HG03064 (cell line): Measurements from ENCODE around the gene CBFA2T2.
A peak's percentile ranks its signal among the peaks of the same experiment; 100 is the strongest.
"Not testable (repeated sequence)": the region's sequence is repeated elsewhere in the genome, so short reads cannot be mapped to it uniquely, and the experiment has no call there.

Experiments
- ATAC-seq: cut with Tn5 transposase; IDR thresholded peaks from one replicate; pipeline ENCODE4 v1.9.1; 2021; ENCODE audit warnings: low read depth; ENCODE audit not compliant: unreplicated experiment

The CBFA2T2 gene

DNA sequence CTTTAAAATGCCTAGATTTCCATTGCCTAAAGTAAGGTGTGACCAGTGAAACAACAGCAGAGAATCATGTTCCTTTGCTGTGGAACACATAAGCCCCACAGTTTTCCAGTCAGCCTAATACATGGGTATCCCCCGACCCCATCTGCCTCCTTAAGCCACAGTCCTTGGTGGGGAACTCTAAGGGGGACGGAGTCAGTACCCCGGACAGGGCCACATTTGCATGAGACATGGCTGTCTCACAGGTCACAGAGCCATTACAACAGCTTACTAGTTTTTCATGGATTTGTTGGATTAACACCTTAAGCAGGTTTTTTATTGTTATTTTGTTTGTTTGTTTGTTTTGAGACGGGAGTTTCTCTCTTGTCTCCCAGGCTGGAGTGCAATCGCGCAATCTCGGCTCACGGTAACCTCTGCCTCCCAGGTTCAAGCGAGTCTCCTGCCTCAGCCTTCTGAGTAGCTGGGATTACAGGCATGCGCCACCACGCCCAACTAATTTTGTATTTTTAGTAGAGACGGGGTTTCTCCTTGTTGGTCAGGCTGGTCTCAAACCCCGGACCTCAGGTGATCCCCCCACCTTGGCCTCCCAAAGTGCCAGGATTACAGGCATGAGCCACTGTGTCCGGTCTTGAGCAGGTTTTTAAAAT is 157.2 kb downstream of the CBFA2T2 start:
- ATAC-seq: not testable (repeated sequence)

DNA sequence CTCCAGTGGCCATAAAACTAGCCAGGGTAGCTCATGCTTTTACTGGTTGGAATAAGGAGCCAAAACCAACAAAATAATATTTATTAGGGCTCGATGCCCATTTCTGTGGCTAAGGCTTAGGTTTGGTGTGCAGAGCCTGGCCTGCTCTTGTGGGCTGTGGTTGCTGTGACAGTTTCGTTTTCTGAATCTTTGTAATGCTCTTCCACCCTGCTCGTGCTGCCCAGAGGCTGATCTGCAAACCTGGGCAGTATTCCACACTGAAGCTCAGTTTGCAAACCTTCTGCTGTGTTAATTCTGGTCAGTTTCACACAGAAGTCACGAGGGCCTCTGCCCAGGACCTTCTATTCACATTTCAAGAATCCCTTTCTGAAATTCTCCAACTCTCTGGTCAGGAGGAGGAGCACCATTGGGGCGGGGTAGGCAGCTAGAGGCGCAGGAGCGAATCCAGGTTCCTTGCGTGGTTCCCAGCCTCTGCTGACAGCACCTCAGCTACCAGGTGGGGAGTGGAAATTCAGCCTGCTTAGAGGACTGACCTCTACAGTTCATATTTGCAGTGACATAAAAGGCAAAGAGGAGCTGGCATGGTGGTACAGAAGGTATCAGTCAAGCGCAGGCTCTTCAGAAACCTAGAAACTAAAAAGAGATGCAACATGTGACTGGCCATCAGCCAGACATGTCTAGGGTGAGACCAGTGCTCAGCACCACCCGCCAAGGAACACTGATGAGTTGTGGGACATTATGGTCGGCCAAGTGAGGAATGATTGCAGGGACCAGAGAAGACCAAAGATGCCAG is 157.9 kb downstream of the CBFA2T2 start:
- ATAC-seq: peak; percentile 58

GRCh38 chr20:33648396-33649004 is 158.6 kb downstream of the CBFA2T2 start:
- ATAC-seq: no peak

DNA sequence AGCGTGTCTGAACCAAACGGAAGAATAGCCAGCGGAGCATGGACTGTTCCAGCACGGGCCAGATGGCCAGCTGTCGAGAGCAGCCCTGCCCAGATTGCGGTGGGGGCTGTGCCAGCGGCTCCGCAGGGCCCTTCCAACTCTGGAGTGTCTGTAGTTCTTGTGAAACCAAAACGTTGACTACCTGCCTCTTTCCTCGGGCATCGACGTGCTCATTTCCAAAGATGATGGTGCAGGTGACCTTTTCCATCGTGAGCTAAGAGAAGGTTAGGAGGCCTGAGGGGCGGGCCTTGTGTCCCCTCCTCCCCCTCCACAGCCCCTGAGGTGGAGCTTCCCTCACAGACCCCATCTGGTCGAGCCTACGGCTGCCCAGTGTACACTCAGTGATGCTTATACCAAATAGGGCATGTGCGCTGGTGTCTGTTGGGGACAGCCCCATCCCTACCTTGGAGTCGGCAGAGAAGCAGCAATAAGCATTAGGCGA is 159.3 kb downstream of the CBFA2T2 start:
- no peak for ATAC-seq

- ATAC-seq: no peak
Measured at GRCh38 chr20:33650111-33650752, 160.3 kb downstream of the CBFA2T2 start.

- ATAC-seq: no peak
Measured at GRCh38 chr20:33650753-33651561, 161.1 kb downstream of the CBFA2T2 start.

DNA sequence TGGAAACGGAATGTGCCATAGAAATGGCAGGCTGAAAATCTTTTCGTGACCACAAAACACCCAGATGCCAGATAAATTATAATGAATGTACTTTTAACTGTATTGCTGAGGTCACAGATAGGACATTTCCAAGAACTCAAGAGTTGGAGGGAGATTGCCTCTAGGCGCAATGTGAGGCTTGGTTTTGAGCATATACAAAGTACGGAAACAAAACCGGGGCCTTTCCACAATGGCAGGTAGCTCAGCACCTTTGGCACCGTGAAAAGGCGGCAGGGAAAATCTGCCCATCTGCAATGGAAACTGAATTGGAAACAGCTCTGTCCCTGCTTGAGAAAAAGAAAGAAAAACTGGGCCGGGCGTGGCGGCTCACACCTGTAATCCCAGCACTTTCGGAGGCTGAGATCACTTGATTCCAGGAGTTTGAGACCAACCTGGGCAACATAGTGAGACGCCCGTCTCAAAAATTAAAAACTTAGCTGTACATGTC is 161.7 kb downstream of the CBFA2T2 start:
- no peak for ATAC-seq

GRCh38 chr20:33653218-33653899 is 163.5 kb downstream of the CBFA2T2 start:
- no peak for ATAC-seq

DNA sequence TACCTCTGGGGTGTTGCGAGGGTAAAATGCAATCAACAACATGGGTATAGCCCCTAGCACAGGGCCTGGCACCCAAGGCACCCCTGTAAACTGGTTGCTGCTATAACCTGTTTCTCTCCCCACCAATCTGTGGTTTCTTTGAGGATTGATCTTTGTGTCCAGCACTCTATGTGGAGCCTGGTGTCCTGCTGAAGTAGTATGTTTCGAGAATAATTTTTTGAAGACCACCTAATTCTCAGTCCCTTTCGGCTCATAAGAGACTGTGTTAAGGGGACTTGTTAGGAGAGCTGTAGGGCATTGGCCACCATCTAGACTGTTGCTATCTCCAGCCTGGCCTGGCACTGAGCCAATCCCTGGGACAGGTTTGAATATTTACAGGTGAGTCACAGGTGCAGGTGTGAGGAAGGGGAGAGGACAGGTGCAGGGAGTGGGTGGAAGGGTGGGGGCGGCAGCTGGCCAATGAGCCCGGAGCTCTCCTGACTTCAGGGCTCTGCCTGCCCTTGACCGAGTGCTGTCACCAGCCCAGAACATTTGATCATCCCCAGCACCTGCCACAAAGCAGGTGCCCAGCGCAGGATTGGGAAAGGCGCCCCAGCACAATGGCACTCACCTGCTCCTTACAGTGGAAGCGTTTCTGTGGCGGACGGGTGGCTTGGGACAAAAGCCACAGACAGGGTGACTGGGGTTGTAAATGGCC is 164.2 kb downstream of the CBFA2T2 start:
- ATAC-seq: no peak

DNA sequence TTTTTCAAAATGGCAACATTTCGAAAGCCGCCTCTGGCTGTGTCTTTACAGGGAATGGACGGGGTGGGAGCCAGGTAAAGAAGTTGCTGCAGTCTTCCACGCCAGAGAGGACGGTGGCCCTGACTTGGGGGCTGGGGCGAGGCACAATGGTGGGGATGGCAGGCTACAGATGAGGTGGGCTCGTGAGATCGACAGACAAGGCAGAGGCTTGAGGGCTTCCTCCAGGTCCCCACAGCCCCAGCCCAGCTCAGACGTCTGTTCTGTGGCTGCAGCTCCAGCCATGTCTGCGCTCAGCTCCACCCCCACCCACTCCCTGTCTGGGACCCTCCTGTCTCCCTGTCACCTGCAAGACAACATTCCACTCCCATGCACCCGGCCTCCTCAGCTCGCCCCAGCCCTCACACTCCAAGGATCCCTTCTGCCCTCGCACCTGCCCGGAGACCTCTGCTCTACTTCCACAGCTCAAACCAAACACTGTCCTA is 164.8 kb downstream of the CBFA2T2 start:
- ATAC-seq: no peak

DNA sequence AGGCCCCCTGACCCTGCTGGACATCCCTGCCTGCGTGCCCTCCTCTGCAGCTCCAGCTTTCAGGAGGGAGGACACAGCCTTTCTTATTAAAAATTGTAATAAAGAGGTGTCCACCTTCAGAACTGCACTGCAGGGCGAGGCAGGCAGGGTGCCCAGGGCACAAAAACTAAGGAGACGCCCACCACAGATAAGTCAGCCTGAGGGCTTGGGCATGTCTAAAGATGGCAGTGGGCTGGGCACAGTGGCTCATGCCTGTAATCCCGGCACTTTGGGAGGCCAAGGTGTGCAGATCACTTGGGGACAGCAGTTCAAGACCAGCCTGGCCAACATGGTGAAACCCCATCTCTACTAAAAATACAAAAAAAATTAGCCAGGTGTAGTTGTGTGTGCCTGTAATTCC is 165.3 kb downstream of the CBFA2T2 start:
- no peak for ATAC-seq

DNA sequence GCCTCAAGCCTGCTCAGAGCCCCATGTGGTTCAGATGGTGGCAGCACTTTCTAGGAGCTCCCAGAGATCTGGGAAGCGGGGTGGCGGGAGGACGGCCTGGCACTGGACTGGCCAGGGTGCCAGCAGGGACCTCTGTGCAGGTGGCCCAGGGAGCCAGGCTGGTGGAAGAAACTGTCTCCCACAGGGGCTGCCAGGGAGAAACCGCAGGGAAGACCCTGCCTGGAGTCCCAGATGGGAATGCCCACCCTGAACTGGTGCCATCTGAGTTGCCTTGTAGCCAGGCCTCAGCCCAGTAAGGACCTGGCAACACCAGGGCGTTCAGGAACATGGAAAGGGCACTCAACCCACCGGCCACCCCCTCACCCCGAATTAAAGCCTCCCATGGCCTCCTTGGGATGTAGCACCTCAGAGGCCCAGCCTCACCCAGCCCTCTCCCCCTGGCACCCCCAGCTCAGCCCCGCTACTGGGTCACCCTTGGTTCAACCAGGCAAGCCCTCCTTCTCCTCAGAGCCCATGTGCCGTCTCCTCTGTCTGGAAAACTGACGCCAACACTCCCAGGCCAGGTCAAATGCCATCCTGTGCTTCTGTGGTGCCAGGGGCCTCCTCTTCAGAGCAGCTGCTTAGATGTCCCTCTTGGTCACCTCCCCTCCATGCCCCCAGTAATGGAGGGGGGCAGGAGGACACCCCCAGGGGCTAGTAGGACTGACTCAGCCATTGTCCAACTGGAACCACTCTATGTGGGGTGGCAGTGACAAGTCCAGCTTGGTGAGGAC is 166.3 kb downstream of the CBFA2T2 start:
- no peak for ATAC-seq

GRCh38 chr20:33656783-33657703 is 167.1 kb downstream of the CBFA2T2 start:
- no peak for ATAC-seq

GRCh38 chr20:33657704-33658095 is 167.8 kb downstream of the CBFA2T2 start:
- ATAC-seq: no peak

DNA sequence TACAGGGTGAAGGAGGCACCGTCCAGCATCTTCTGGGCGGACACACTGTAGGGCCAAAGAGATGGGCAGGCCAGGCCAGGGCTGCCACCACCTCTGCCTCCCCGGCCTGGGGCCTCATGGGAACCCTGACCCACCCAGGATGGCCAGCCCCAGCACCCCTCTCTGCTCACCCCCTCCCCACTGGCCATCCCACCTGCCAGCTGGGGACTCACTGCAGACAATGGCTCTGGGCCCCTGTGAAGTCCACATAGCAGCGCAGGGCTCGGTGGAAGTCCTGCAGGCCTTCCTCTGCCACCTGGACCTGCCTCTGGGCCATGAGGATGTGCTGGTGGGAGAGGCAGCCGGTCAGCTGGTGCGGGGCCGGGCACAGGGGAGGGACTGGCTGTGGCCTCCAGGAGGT is 168.6 kb downstream of the CBFA2T2 start:
- ATAC-seq: no peak

DNA sequence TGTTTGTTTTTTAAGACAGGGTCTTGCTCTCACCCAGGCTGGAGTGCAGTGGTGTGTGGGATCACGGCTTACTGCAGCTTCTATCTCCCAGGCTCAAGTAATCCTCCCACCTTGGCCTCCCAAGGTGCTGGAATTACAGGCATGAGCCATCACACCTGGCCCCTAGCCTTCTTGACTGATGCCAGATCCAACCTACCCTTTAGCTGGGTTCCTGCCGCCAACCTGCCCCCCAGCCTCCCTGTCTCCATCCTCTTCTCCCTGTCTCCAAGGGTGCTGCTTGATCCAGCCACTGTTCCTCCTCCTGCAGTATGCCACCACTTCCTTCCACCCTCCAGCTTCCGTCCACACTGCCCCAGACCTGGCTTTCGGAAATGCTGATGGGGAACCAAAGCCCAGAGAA is 169.0 kb downstream of the CBFA2T2 start:
- ATAC-seq: no peak
